Thymus (tissue), 11 donors: Measurements from ENCODE around the gene ZNF543. TPM values are rescaled to one million over a fixed set of nuclear protein-coding genes. Genes with fewer than 3 reads are reported as not detected.

Source experiments
- DNase-seq, 9 donors: peaks; one replicate each; pipeline ENCODE4 v3.0.0-alpha.2; 2013; ENCODE audit warnings: low spot score in 9 of 9, low read depth in 6 of 9, missing footprints in 1 of 9
- H3K27ac ChIP-seq, 2 donors: one replicate each; pipeline ENCODE4 v1.5.1; 2013; ENCODE audit warnings: control low read depth in 1 of 2, low read depth in 1 of 2, low read length in 1 of 2, mild to moderate bottlenecking in 1 of 2, moderate library complexity in 1 of 2
- H3K27me3 ChIP-seq, 2 donors: one replicate each; pipeline ENCODE4 v1.5.1; 2013; ENCODE audit warnings: low read length in 1 of 2; ENCODE audit not compliant: control insufficient read depth in 2 of 2, insufficient read depth in 1 of 2
- H3K36me3 ChIP-seq, 2 donors: one replicate each; pipeline ENCODE4 v1.5.1; 2013; ENCODE audit warnings: low read length in 1 of 2, mild to moderate bottlenecking in 1 of 2, moderate library complexity in 1 of 2; ENCODE audit not compliant: control insufficient read depth in 2 of 2, insufficient read depth in 2 of 2
- H3K4me1 ChIP-seq, 2 donors: one replicate each; pipeline ENCODE4 v1.5.1; 2013; ENCODE audit warnings: low read length in 2 of 2; ENCODE audit not compliant: control insufficient read depth in 2 of 2, insufficient read depth in 2 of 2
- H3K4me3 ChIP-seq, 2 donors: one replicate each; pipeline ENCODE4 v1.5.1; 2013; ENCODE audit warnings: low read length in 2 of 2, control low read depth in 1 of 2, mild to moderate bottlenecking in 1 of 2
- H3K9me3 ChIP-seq, 2 donors: one replicate each; pipeline ENCODE4 v1.5.1; 2013; ENCODE audit warnings: low read length in 1 of 2, mild to moderate bottlenecking in 1 of 2; ENCODE audit not compliant: control insufficient read depth in 2 of 2, insufficient read depth in 1 of 2
- WGBS: extraction: QIAGEN DNeasy Blood & Tissue Kit; methylation state at CpG from one replicate; pipeline ENCODE4 v1.1.7; 2013; 5-methylcytosine and 5-hydroxymethylcytosine counted together
- polyA plus RNA-seq: library from polyadenylated mRNA; stranded (reverse); fragments of 200-250 nt; gene quantifications from one replicate; pipeline ENCODE4 v1.2.3, GENCODE V29; 2013
- total RNA-seq: library from RNA; stranded (reverse); fragments of 120-200 nt; gene quantifications from one replicate; pipeline ENCODE4 v1.2.4, GENCODE V29; 2013
- donor health status: healthy.

ZNF543 gene
- total and polyA plus RNA-seq, 2 donors, result 3.9 to 10.3 TPM

DNA sequence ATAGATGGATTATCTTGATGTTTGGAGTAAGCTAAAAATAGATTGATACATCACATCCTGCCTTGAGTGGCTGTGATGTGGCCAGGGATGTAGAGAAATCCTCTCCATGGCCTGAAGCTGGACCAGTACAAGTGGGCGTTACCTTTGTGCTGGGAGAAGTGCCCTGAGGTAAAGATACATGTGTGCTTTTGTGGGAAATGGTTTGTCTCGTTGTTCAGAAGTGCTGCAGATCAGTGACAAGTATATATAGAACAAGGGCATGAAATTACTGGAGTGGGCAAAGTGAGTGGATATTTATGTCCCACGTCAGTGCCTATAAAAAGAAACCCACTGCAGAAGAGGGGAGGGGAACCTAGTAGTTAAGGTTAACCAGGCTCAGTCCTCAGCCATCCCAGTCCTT, 18.6 kb downstream of the ZNF543 start:
- no peaks in the 10 kb centered on the region for H3K27me3 ChIP-seq
- H3K4me3 ChIP-seq, result no peak overlapping the region
- no peaks in the 10 kb centered on the region for H3K36me3 ChIP-seq
- 90% methylated on average over 3 of the region's 3 CpGs for whole genome bisulfite sequencing
- no peaks in the 10 kb centered on the region for H3K9me3 ChIP-seq
- H3K27ac ChIP-seq, result no peak overlapping the region
- H3K4me1 ChIP-seq, result no peaks in the 10 kb centered on the region
- no peak for DNase-seq

DNA sequence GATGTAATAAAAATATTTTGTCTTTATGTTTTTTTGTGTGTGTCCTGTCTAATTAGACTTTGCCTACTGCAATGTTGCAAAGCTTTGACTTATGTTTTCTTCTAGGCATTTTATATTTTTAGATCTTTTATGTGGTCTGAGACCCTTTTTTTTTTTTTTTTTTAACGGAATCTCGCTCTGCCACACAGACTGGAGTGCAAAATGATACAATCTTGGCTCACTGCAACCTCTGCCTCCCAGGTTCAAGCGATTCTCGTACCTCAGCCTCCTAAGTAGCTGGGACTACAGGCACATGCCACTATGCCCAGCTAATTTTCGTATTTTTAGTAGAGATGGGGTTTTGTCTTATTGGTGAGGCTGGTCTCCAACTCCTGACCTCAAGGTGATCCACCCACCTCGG, 22.3 kb downstream of the ZNF543 start:
- Histone ChIP-seq H3K36me3 (no peaks in the 10 kb centered on the region), H3K4me1 (no peaks in the 10 kb centered on the region), H3K27ac (no peak overlapping the region), H3K4me3 (no peak overlapping the region), H3K9me3 (no peaks in the 10 kb centered on the region), H3K27me3 (no peaks in the 10 kb centered on the region)
- no peak for DNase-seq
- 82% methylated on average over 6 of the region's 6 CpGs for WGBS

DNA sequence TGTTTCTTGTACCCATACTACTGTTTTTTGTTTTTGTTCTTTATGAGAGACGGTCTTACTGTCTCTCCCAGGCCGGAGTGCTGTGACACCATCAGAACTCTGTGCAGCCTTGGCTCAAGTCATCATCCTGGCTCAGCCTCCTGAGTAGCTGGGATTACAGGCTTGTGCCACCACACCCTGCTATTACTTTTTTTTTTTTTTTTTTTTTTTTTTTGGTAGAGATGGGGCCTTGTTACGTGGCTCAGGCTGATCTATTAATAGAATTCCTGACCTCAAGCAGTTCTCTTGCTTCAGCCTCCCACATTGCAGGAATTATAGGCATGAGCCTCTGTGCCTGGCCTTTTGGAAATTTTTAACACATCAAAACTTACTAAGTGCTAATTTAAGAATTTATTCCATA, 27.9 kb downstream of the ZNF543 start:
- DNase-seq, result no peak
- Histone ChIP-seq H3K36me3 (peaks cover 0 to under 1% of the 10 kb centered on the region in 2 donors), H3K27me3 (no peaks in the 10 kb centered on the region), H3K4me1 (peaks cover 7 to 16% of the 10 kb centered on the region in 2 donors), H3K27ac (no peak overlapping the region), H3K4me3 (no peak overlapping the region), H3K9me3 (no peaks in the 10 kb centered on the region)
- 86% methylated on average over 3 of the region's 3 CpGs for WGBS

DNA sequence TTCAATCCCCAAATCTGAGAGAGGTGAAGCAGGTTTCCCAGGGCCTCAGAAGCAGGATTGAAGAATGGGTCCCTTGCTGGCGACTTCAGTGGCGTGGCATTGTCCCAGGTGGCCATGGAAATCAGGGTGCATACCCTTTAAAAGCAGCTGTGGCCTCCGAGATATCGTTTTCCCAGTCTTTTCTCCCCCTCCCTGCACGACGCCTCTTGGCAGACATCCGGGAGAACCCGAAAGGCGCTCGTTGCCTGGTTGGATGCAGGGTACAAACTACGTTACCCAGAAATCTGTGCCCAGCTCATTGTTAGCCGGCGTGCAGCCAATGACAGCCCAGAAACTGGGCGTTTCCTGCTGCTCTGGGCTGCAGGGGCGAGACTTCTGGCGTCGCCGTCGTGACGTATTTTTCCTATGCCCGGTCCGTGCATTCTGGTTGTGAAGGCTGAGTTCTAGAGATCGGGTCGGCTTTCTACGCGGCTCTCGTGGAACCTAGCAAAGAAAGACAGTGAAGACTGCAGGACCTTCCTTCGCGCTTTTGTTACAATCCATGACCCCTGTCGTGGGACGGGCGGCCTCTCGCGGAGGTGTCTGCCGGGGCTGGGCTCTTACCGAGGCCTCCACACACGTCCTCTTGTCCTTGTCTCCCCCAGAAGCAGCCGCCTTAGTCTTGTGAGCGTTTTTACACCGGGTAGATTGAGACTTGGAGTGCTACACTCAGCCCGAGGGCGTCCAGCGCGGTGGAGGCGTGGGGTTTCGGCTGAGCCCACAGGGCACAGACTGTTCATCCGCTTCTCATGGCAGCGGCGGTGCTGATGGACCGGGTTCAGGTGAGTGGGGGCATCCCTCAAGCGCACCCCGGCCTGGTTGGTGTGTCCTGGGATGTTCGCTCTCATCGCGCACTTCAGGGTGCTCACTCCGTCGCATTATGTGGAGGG, 30.9 kb downstream of the ZNF543 start, which contains the start of gene ZNF304:
TSS of gene ZNF304 (plus strand) at position 395 of the 929 bp plus-strand sequence. CDS start at position 789, 394 bp downstream.
- WGBS, result 3% methylated on average over 57 of the region's 57 CpGs
- DNase-seq, result peak; percentile 80 to 94 (median 86)
- peak within 1 kb of the TSS; percentile 83 to 95 for H3K4me3 ChIP-seq
- H3K27ac ChIP-seq, result peak within 1 kb of the TSS; percentile 73 to 81
- peaks cover 0 to 1% of the 10 kb centered on the region in 2 donors for H3K9me3 ChIP-seq
- peaks cover 7 to 16% of the 10 kb centered on the region in 2 donors for H3K4me1 ChIP-seq
- H3K36me3 ChIP-seq, result peaks cover 18 to 23% of the 10 kb centered on the region in 2 donors
- H3K27me3 ChIP-seq, result no peaks in the 10 kb centered on the region

DNA sequence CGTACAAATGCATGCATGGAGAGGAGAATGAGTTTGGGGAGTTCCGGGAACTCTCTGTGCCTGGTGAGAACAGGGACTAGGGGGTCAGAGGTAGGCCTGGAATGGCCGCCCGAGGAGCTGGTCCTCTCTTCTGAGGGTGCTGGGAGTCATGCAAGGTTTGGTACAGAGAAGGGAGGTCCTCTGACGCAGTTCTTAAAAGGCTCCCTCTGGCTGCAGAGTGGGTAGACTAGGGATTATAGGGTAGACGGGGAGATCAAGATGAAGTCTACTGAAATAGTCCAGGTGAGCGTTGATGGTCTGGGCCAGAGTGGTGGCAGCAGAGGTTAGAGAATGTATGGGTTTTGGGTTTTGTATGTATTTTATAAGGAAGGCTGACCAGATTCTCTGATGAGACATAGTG, 31.6 kb downstream of the ZNF543 start:
- 35% methylated on average over 7 of the region's 7 CpGs for WGBS
- no peak overlapping the region for H3K27ac ChIP-seq
- H3K4me3 ChIP-seq, result peak overlapping the region; percentile 83 to 95
- H3K4me1 ChIP-seq, result peaks cover 7 to 16% of the 10 kb centered on the region in 2 donors
- H3K9me3 ChIP-seq, result peaks cover 0 to 4% of the 10 kb centered on the region in 2 donors
- H3K27me3 ChIP-seq, result no peaks in the 10 kb centered on the region
- DNase-seq, result peak in 1 of 9 donors; percentile 0
- peaks cover 25 to 30% of the 10 kb centered on the region in 2 donors for H3K36me3 ChIP-seq

DNA sequence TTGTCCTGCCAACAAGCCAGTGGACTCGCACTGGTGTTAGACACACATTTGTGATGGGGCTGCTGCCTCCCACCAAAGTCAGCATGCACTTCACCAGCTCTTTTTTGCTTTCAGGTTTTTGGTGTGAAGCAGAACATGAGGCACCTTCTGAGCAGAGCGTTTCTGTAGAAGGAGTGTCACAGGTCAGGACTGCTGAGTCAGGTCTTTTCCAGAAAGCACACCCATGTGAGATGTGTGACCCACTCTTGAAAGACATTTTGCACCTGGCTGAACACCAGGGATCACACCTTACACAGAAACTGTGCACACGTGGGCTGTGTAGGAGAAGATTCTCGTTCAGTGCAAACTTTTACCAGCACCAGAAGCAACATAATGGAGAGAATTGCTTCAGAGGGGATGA, 35.6 kb downstream of the ZNF543 start:
- 86% methylated on average over 4 of the region's 4 CpGs for WGBS
- H3K4me1 ChIP-seq, result peaks cover 7 to 11% of the 10 kb centered on the region in 2 donors
- peaks cover 47 to 51% of the 10 kb centered on the region in 2 donors for H3K36me3 ChIP-seq
- H3K4me3 ChIP-seq, result no peak overlapping the region
- H3K9me3 ChIP-seq, result peaks cover 0 to 4% of the 10 kb centered on the region in 2 donors
- H3K27ac ChIP-seq, result no peak overlapping the region
- no peaks in the 10 kb centered on the region for H3K27me3 ChIP-seq
- no peak for DNase-seq

DNA sequence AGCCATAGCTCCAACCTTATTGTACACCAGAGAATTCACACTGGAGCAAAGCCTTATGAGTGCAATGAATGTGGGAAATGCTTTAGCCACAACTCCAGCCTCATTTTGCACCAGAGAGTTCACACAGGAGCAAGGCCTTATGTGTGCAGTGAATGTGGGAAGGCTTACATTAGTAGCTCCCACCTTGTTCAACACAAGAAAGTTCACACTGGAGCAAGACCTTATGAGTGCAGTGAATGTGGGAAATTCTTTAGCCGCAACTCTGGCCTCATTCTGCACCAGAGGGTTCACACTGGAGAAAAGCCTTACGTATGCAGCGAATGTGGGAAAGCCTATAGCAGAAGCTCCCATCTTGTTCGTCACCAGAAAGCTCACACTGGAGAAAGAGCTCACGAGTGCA, 37.1 kb downstream of the ZNF543 start:
- Histone ChIP-seq H3K4me1 (peaks cover 0 to 1% of the 10 kb centered on the region in 2 donors), H3K4me3 (no peak overlapping the region), H3K27me3 (no peaks in the 10 kb centered on the region), H3K36me3 (peaks cover 47 to 51% of the 10 kb centered on the region in 2 donors), H3K9me3 (peaks cover 0 to 4% of the 10 kb centered on the region in 2 donors), H3K27ac (no peak overlapping the region)
- DNase-seq, result no peak
- WGBS, result over 99% methylated on average over 5 of the region's 5 CpGs

DNA sequence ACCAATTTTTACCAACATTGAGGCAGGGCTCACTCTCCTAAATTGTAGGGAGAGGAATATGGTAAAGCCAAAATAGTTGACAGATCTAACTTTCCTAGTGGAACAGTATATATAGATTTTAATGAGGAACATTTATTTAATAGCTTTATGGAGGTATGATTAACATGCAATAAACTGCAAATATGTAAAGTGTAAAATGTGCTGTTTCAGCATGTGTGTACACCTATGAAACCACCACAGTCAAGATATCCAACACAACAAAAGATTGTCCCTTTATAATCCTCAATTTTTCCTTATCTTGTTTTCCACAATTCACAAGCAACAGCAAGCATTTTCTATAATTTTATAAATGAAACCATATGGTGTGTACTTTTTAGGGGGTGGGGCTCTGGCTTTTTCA, 39.0 kb downstream of the ZNF543 start:
- Histone ChIP-seq H3K27me3 (no peaks in the 10 kb centered on the region), H3K9me3 (peaks cover 0 to 4% of the 10 kb centered on the region in 2 donors), H3K4me3 (no peak overlapping the region), H3K27ac (no peak overlapping the region), H3K36me3 (peaks cover 42 to 47% of the 10 kb centered on the region in 2 donors), H3K4me1 (peaks cover 11% of the 10 kb centered on the region in 2 donors)
- no peak for DNase-seq

DNA sequence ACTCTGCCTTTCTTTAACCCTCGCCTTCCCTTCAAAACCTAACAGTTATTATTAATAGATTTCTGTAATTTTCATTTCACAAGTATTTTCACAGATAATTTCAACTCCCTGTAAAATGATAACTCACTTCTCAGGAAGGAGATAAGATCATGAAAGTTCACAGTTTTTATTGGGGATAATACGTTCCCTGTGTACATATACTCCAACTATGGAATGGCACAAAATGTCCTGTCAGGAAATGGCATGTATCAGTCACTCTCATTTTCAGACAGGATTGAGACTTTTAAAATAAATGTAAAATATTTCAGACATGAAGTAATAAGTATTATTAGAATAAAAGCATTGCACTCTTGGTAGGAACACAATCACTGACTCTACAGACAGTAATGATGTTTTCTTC, 42.1 kb downstream of the ZNF543 start:
- peak overlapping the region in 1 of 2 donors; percentile 91 for H3K27ac ChIP-seq
- peaks cover 15 to 17% of the 10 kb centered on the region in 2 donors for H3K36me3 ChIP-seq
- H3K27me3 ChIP-seq, result no peaks in the 10 kb centered on the region
- no peak for DNase-seq
- H3K4me1 ChIP-seq, result peaks cover 11% of the 10 kb centered on the region in 2 donors
- peak overlapping the region in 1 of 2 donors; percentile 70 for H3K4me3 ChIP-seq
- H3K9me3 ChIP-seq, result no peaks in the 10 kb centered on the region
- 95% methylated on average over 2 of the region's 2 CpGs for WGBS
